Subcutaneous adipose tissue (tissue), 4 donors: ENCODE data around the gene SEBOX. TPM values are rescaled to one million over a fixed set of nuclear protein-coding genes. Genes with fewer than 3 reads are reported as not detected.

Experiments used
- total RNA-seq, 4 donors: library from RNA; depleted of rRNA; stranded (reverse); fragments of >200 nt; gene quantifications; one replicate each; pipeline ENCODE4 v1.1.0, GENCODE V29; 2016
- TF ChIP-seq, protein P1 (sequence below): fragments of 450-650 bp; IDR thresholded peaks from one replicate; pipeline ENCODE4 v1.5.1; 2016; ENCODE audit warnings: low read depth, mild to moderate bottlenecking, control low read depth, antibody characterized with exemption, moderate library complexity

Gene SEBOX
- total RNA-seq, 4 donors from 2014 or later: not detected

DNA sequence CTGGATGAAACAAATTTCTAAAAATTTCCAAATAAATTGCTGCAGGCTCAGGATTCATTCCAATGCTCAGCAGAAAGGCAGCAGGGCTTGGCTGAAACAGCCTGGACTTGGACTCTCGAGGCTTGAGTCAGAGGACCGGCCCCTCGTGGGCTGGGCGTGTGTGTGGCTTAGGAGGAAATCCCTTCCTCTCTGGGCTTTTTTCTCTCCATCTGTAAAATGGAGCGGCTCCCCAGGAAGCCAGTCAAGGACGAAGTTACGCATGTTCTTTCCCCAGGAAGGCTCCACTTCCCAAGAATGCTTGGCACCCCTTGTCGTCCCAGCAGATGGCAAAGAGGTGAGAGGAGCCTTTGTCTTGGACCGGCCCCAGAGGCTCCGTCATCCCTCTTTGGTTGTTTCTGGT is 27.5 kb upstream of the SEBOX start:
- TF ChIP-seq, protein P1, sequence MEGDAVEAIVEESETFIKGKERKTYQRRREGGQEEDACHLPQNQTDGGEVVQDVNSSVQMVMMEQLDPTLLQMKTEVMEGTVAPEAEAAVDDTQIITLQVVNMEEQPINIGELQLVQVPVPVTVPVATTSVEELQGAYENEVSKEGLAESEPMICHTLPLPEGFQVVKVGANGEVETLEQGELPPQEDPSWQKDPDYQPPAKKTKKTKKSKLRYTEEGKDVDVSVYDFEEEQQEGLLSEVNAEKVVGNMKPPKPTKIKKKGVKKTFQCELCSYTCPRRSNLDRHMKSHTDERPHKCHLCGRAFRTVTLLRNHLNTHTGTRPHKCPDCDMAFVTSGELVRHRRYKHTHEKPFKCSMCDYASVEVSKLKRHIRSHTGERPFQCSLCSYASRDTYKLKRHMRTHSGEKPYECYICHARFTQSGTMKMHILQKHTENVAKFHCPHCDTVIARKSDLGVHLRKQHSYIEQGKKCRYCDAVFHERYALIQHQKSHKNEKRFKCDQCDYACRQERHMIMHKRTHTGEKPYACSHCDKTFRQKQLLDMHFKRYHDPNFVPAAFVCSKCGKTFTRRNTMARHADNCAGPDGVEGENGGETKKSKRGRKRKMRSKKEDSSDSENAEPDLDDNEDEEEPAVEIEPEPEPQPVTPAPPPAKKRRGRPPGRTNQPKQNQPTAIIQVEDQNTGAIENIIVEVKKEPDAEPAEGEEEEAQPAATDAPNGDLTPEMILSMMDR: no peak

GRCh38 chr17:28391401-28391800 is 26.4 kb upstream of the SEBOX start:
- TF ChIP-seq, protein P1: no peak

GRCh38 chr17:28390984-28391383 is 26.0 kb upstream of the SEBOX start:
- TF ChIP-seq, protein P1: no peak

- TF ChIP-seq, protein P1: no peak
Observed at GRCh38 chr17:28390563-28390962, 25.6 kb upstream of the SEBOX start.

DNA sequence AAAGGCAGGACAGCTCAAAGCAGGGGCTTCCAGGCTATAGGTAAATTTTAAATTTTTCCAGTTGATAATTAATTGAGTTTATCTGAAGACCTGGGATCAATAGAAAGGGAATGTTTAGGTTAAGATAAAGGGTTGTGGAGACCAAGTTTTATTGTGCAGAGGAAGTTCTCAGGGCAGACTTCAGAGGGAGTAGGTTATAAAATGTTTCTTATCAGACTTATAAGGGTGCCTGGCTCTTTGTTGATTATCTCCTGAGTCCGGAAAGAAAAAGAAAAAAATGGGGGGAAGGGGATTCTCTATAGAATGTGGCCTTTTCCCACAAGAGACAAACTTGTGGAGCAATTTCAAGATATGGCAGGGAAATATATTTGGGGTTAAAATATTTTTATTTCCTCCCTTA is 25.1 kb upstream of the SEBOX start:
- TF ChIP-seq, protein P1: no peak

DNA sequence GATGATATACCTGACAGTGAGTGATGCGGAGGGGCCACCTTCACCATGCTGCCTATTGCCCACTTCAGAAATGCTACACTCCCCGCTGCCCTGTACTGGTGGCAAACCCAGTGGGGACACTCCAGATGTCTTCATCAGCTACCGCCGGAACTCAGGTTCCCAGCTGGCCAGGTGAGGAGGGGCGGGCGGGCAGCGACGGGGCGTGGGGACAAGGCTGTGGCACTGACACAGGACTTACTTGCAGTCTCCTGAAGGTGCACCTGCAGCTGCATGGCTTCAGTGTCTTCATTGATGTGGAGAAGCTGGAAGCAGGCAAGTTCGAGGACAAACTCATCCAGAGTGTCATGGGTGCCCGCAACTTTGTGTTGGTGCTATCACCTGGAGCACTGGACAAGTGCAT is 23.1 kb upstream of the SEBOX start:
- TF ChIP-seq, protein P1: no peak

DNA sequence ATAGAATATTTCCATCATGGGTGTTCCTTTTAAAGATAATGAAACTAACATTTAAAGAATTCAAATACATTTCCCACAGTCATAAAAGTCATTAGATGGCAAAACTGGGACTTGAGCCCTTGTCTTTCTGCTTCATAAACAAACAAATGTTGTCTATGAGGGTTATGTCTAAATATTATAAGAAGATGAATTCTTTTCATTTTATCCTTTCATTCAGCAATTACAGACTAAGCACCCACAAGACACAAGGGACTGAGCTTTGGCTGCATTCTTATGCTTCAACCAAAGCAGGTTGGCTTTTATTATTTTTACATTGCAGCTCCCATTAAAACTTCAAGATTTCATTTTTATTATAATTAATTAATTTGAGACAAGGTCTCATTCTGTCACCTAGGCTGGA is 21.4 kb upstream of the SEBOX start:
- TF ChIP-seq, protein P1: no peak
